Smooth muscle cell of trachea (primary cell): ENCODE results near the gene XPO6. TPM values are rescaled to one million over a fixed set of nuclear protein-coding genes. Genes with fewer than 3 reads are reported as not detected.

Experiments used
- total RNA-seq: library from RNA; depleted of rRNA; stranded (reverse); fragments of >200 nt; gene quantifications from 2 replicates; pipeline ENCODE4 v1.2.1, GENCODE V29; 2014

Gene XPO6
- 106 and 167 TPM in 2 replicates for total RNA-seq

GRCh38 chr16:28211758-28212531 is at the start of gene XPO6:
Gene XPO6, minus strand, starts transcription at chr16:28211965. Its CDS starts 597 bp downstream, at chr16:28211368.

GRCh38 chr16:28063591-28064061 is 148.1 kb downstream of the XPO6 start, which contains the start of gene GSG1L:
Gene GSG1L, minus strand, starts transcription at chr16:28063714. Its CDS starts 290 bp downstream, at chr16:28063424.

Other genes starting within 250 kb of the XPO6 start
- not detected in 2 replicates for gene GSG1L, start 148.3 kb downstream of the XPO6 start, total RNA-seq
- under 0.01 TPM in 1 of 2 replicates, not detected in the other for gene SBK1, start 80.6 kb upstream of the XPO6 start, total RNA-seq
- gene NPIPB6, start 151.5 kb upstream of the XPO6 start, total RNA-seq = 1.3 and 6.1 TPM in 2 replicates
- 133 and 198 TPM in 2 replicates for gene EIF3CL, start 191.9 kb upstream of the XPO6 start, total RNA-seq